H1 (cell line): Measurements from ENCODE around the gene TUBGCP3. TPM values are rescaled to one million over a fixed set of nuclear protein-coding genes. Genes with fewer than 3 reads are reported as not detected.

ENCODE experiments used
- CTCF ChIA-PET: fragments of 300-600 bp; sonication (Branson Sonifier 250); formaldehyde crosslinking; loops from one replicate; lab custom pipeline; 2021; ENCODE audit not compliant: partially characterized antibody; lab: Charles Lee
- POLR2A ChIA-PET: fragments of 300-600 bp; sonication (Branson Sonifier 250); formaldehyde crosslinking; loops from one replicate; lab custom pipeline; 2021; ENCODE audit warnings: inconsistent platforms; ENCODE audit not compliant: partially characterized antibody; lab: Charles Lee
- DNase-seq, 2 experiments: peaks; one replicate each; pipeline versions ENCODE4 v3.0.0 to v3.0.0-alpha.2; 2010 to 2022; ENCODE audit warnings: low spot score in 2 of 2, low read depth in 1 of 2, mixed read lengths in 1 of 2
- FAIRE-seq: peaks from 2 replicates; lab custom pipeline; 2011; peaks lifted over from hg19 to GRCh38; lab: Jason Lieb, UNC
- H2AFZ ChIP-seq: 2 replicates; pipeline ENCODE4 v1.8.1; 2012; ENCODE audit warnings: low read length, inconsistent platforms
- H2AK5ac ChIP-seq: 2 replicates; pipeline ENCODE4 v1.6.1; 2013; ENCODE audit warnings: low read depth, low read length
- H2BK120ac ChIP-seq: replicated peaks from 2 replicates; pipeline ENCODE3; 2013; ENCODE audit warnings: low read depth, low read length, inconsistent platforms
- H2BK12ac ChIP-seq: 2 replicates; pipeline ENCODE4 v1.6.1; 2013; ENCODE audit warnings: low read depth, low read length
- H2BK15ac ChIP-seq: 2 replicates; pipeline ENCODE4 v1.6.1; 2013; ENCODE audit warnings: low read length
- H2BK20ac ChIP-seq: 2 replicates; pipeline ENCODE4 v1.6.1; 2013; ENCODE audit warnings: low read length
- H2BK5ac ChIP-seq: 2 replicates; pipeline ENCODE4 v1.6.1; 2013; ENCODE audit warnings: low read depth, low read length
- H3K14ac ChIP-seq: 2 replicates; pipeline ENCODE4 v1.6.1; 2013; ENCODE audit warnings: inconsistent platforms; ENCODE audit not compliant: insufficient read length
- H3K18ac ChIP-seq: 2 replicates; pipeline ENCODE4 v1.6.1; 2013; ENCODE audit warnings: low read length; ENCODE audit errors: extremely low read depth
- H3K23ac ChIP-seq: 2 replicates; pipeline ENCODE4 v1.6.1; 2013; ENCODE audit warnings: inconsistent platforms; ENCODE audit not compliant: insufficient read length
- H3K23me2 ChIP-seq: 2 replicates; pipeline ENCODE4 v1.6.1; 2013; ENCODE audit warnings: low read depth, low read length
- H3K27ac ChIP-seq: 2 replicates; pipeline ENCODE4 v1.6.1; 2011; ENCODE audit warnings: low read depth, low read length, inconsistent platforms
- H3K27me3 ChIP-seq, 4 experiments: replicated peaks in 1 of 4; 1 replicate in 1 of 4; 2 replicates in 3 of 4; pipeline versions ENCODE4 v1.6.1 to v1.8.1; 2011 to 2013; ENCODE audit warnings: low read length in 3 of 4, mild to moderate bottlenecking in 3 of 4, inconsistent platforms in 2 of 4, mixed read lengths in 2 of 4, moderate library complexity in 1 of 4; ENCODE audit not compliant: control insufficient read depth in 3 of 4, insufficient read depth in 3 of 4; ENCODE audit errors: extremely low read depth in 1 of 4
- H3K36me3 ChIP-seq, 4 experiments: 2 replicates each; pipeline versions ENCODE4 v1.6.1 to v1.8.1; 2011 to 2013; ENCODE audit warnings: mild to moderate bottlenecking in 4 of 4, low read length in 3 of 4, moderate library complexity in 2 of 4, control low read depth in 1 of 4, inconsistent platforms in 1 of 4; ENCODE audit not compliant: insufficient read depth in 4 of 4, control insufficient read depth in 2 of 4
- H3K4ac ChIP-seq: replicated peaks from 2 replicates; pipeline ENCODE3; 2013; ENCODE audit warnings: low read length, low read depth, mixed read lengths, inconsistent platforms; ENCODE audit not compliant: insufficient read length
- H3K4me1 ChIP-seq, 4 experiments: replicated peaks in 1 of 4; 1 replicate in 1 of 4; 2 replicates in 3 of 4; pipeline versions ENCODE4 v1.6.1 to v1.8.1; 2011 to 2013; ENCODE audit warnings: low read length in 3 of 4, inconsistent platforms in 2 of 4, mixed read lengths in 1 of 4; ENCODE audit not compliant: insufficient read depth in 4 of 4, control insufficient read depth in 3 of 4
- H3K4me2 ChIP-seq, 2 experiments: 2 replicates each; pipeline versions ENCODE4 v1.6.1 to v1.8.1; 2011 to 2013; ENCODE audit warnings: low read depth in 2 of 2, low read length in 2 of 2, control low read depth in 1 of 2, inconsistent platforms in 1 of 2, mild to moderate bottlenecking in 1 of 2; ENCODE audit not compliant: insufficient read depth in 1 of 2
- H3K4me3 ChIP-seq, 4 experiments: fragments of 200-600, 300-600 bp in 1 of 4; sonication (generic), shearing (Covaris generic), sonication (Bioruptor Twin) in 1 of 4; 2 replicates each; pipeline versions ENCODE4 v1.5.1 to v1.8.1; 2011 to 2016; ENCODE audit warnings: low read length in 4 of 4, low read depth in 3 of 4, control low read depth in 2 of 4, inconsistent platforms in 2 of 4, mild to moderate bottlenecking in 2 of 4, mixed read lengths in 1 of 4, moderate library complexity in 1 of 4; ENCODE audit not compliant: insufficient read depth in 2 of 4; ENCODE audit errors: extremely low read depth in 1 of 4
- H3K56ac ChIP-seq: replicated peaks from 2 replicates; pipeline ENCODE3; 2013; ENCODE audit warnings: low read depth, mild to moderate bottlenecking, mixed read lengths, low read length, inconsistent platforms; ENCODE audit not compliant: insufficient read length
- H3K79me1 ChIP-seq: 2 replicates; pipeline ENCODE4 v1.6.1; 2013; ENCODE audit warnings: low read depth, low read length, control low read depth
- H3K79me2 ChIP-seq, 2 experiments: 2 replicates each; pipeline versions ENCODE4 v1.6.1 to v1.8.1; 2012 to 2013; ENCODE audit warnings: low read length in 2 of 2, mild to moderate bottlenecking in 2 of 2, inconsistent platforms in 1 of 2; ENCODE audit not compliant: insufficient read depth in 2 of 2, control insufficient read depth in 1 of 2
- H3K9ac ChIP-seq, 4 experiments: replicated peaks in 1 of 4; 1 replicate in 1 of 4; 2 replicates in 3 of 4; pipeline versions ENCODE4 v1.6.1 to v1.8.1; 2011 to 2013; ENCODE audit warnings: low read depth in 3 of 4, low read length in 3 of 4, control low read depth in 2 of 4, mild to moderate bottlenecking in 2 of 4, moderate library complexity in 2 of 4, inconsistent platforms in 1 of 4; ENCODE audit errors: extremely low read depth in 1 of 4
- H3K9me3 ChIP-seq, 2 experiments: 2 replicates each; pipeline versions ENCODE4 v1.6.1 to v1.8.1; 2012 to 2013; ENCODE audit warnings: mild to moderate bottlenecking in 2 of 2, moderate library complexity in 2 of 2, control low read depth in 1 of 2, inconsistent platforms in 1 of 2, low read depth in 1 of 2, low read length in 1 of 2, mixed read lengths in 1 of 2; ENCODE audit not compliant: insufficient read depth in 2 of 2
- H4K20me1 ChIP-seq, 2 experiments: replicated peaks in 1 of 2; 2 replicates each; pipeline versions ENCODE3 to v1.8.1; 2011 to 2013; ENCODE audit warnings: inconsistent platforms in 2 of 2, low read length in 2 of 2, mild to moderate bottlenecking in 1 of 2; ENCODE audit not compliant: insufficient read depth in 2 of 2, control insufficient read depth in 1 of 2
- H4K5ac ChIP-seq: 2 replicates; pipeline ENCODE4 v1.6.1; 2013; ENCODE audit warnings: low read length, low read depth, mixed read lengths, inconsistent platforms; ENCODE audit not compliant: insufficient read length
- H4K8ac ChIP-seq: 2 replicates; pipeline ENCODE4 v1.8.0; 2013; ENCODE audit warnings: mild to moderate bottlenecking, moderate library complexity, low read length, inconsistent platforms; ENCODE audit not compliant: insufficient read depth; ENCODE audit errors: extremely low read depth
- H4K91ac ChIP-seq: replicated peaks from 2 replicates; pipeline ENCODE3; 2013; ENCODE audit warnings: low read length, mixed read lengths, inconsistent platforms; ENCODE audit not compliant: insufficient read length
- BRCA1 ChIP-seq: IDR thresholded peaks from 2 replicates; pipeline ENCODE4 v1.6.1; 2012; ENCODE audit warnings: low read depth, low read length, improper control_type of control experiment
- WGBS, 2 experiments: shearing (Covaris generic) in 1 of 2; methylation state at CpG; one replicate each; pipeline versions ENCODE4 v1.1.6 to v1.1.7; 2013 to 2015; ENCODE audit warnings: low lambda C conversion rate in 2 of 2, mixed read lengths in 2 of 2, inconsistent platforms in 1 of 2, low coverage in 1 of 2, missing lambda C conversion rate in 1 of 2; ENCODE audit not compliant: insufficient replicate concordance in 2 of 2, insufficient coverage in 1 of 2, insufficient read length in 1 of 2; ENCODE audit errors: extremely low coverage in 1 of 2, missing lambda C conversion rate in 1 of 2; 5-methylcytosine and 5-hydroxymethylcytosine counted together
- polyA plus RNA-seq, 7 experiments: library from polyadenylated mRNA; depleted of rRNA in 3 of 7; stranded (reverse) in 5 of 7; unstranded in 2 of 7; fragments of >200 nt in 5 of 7; fragments of 200-250 nt in 2 of 7; gene quantifications; 1 replicate in 5 of 7; 2 replicates in 1 of 7; 4 replicates in 1 of 7; pipeline versions ENCODE4 v1.2.1 to v1.2.3, GENCODE V29; 2011 to 2013; ENCODE audit warnings: missing spikeins in 2 of 7, mixed read lengths in 2 of 7
- total RNA-seq: library from RNA; stranded (reverse); fragmentation: NEBNext Ultra II Directional; extraction: Animal tissue kit (Norgen Biotek cat#: 25700); gene quantifications from 2 replicates; pipeline ENCODE4 v1.2.1, GENCODE V29; 2021

TUBGCP3 gene
- total and polyA plus RNA-seq, 2 of the 8 experiments (the other 6 are each of a cell fraction or from before 2014, with no cell fraction given), result 27.0 to 31.7 TPM

DNA sequence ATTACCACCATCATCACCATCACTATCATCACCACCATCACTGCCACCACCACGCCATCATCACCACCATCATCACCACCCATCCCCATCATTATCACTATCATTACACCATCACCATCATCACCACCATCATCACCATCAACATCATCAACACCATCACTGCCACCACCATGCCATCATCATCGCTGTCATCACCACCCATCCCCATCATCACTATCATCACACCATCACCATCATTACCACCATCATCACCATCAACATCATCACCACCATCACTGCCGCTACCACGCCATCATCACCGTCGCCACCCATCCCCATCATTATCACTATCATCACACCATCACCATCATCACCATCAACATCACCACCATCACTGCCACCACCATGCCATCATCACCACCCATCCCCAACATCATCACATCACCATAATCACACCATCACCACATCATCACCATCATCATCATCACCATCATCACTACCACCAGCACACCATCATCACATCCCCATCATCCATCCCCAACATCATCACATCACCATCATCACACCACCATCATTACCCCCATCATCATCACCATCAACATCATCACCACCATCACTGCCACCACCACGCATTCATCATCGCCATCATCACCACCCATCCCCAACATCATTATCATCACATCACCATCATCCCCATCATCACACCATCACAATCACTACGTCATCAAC is 61.7 kb downstream of the TUBGCP3 start:
- ChIA-PET POLR2A (no interaction called here), CTCF (no interaction called here)
- H3K56ac ChIP-seq, result peak overlapping the region; percentile 65
- H3K18ac ChIP-seq, result no peak overlapping the region
- H2BK120ac ChIP-seq, result no peak overlapping the region
- no peak overlapping the region for H3K4me2 ChIP-seq
- H4K5ac ChIP-seq, result no peak overlapping the region
- no peak overlapping the region for H3K4me3 ChIP-seq
- TF ChIP-seq BRCA1, result no peak
- H2BK12ac ChIP-seq, result 0 out of 2 replicates have a peak overlapping the region, but pooled peaks have one; percentile 0
- H2BK15ac ChIP-seq, result no peak overlapping the region
- H2BK20ac ChIP-seq, result no peak overlapping the region
- no peak overlapping the region for H3K9ac ChIP-seq
- H3K27ac ChIP-seq, result no peak overlapping the region
- peaks cover 0 to 10% of the 10 kb centered on the region in 2 experiments for H4K20me1 ChIP-seq
- peaks cover 0 to 6% (median under 1%) of the 10 kb centered on the region in 4 experiments; a peak in 3 of 8 replicates for H3K36me3 ChIP-seq
- H3K14ac ChIP-seq, result no peak overlapping the region
- FAIRE-seq (no peak), DNase-seq (no peak)
- H3K79me1 ChIP-seq, result no peaks in the 10 kb centered on the region
- no peak overlapping the region; the same call in 1 of the 2 replicates for H2AK5ac ChIP-seq
- no peaks in the 10 kb centered on the region for H3K4me1 ChIP-seq
- H3K79me2 ChIP-seq, result 0 out of 4 replicates have a peak, but pooled peaks cover 0 to 3% of the 10 kb centered on the region in 2 experiments
- H3K27me3 ChIP-seq, result no peaks in the 10 kb centered on the region
- H3K4ac ChIP-seq, result no peak overlapping the region
- no peak overlapping the region for H3K23ac ChIP-seq
- 96 to 100% methylated on average over 4 to 9 of the region's 9 CpGs for WGBS, 2 experiments
- no peak overlapping the region for H2BK5ac ChIP-seq
- no peak overlapping the region for H4K91ac ChIP-seq
- H3K9me3 ChIP-seq, result no peaks in the 10 kb centered on the region
- peaks cover 7% of the 10 kb centered on the region; the same call in 1 of the 2 replicates for H3K23me2 ChIP-seq
- no peak overlapping the region for H4K8ac ChIP-seq
- H2AFZ ChIP-seq, result no peak overlapping the region
